Fibroblast of skin of right quadriceps (primary cell): Measurements from ENCODE around the gene ITGA11.
"Not testable (repeated sequence)": the region's sequence is repeated elsewhere in the genome, so short reads cannot be mapped to it uniquely, and the experiment has no call there.

Source experiments
- DNase-seq: peaks from one replicate; pipeline ENCODE4 v3.0.0-alpha.2; 2013

Gene ITGA11

DNA sequence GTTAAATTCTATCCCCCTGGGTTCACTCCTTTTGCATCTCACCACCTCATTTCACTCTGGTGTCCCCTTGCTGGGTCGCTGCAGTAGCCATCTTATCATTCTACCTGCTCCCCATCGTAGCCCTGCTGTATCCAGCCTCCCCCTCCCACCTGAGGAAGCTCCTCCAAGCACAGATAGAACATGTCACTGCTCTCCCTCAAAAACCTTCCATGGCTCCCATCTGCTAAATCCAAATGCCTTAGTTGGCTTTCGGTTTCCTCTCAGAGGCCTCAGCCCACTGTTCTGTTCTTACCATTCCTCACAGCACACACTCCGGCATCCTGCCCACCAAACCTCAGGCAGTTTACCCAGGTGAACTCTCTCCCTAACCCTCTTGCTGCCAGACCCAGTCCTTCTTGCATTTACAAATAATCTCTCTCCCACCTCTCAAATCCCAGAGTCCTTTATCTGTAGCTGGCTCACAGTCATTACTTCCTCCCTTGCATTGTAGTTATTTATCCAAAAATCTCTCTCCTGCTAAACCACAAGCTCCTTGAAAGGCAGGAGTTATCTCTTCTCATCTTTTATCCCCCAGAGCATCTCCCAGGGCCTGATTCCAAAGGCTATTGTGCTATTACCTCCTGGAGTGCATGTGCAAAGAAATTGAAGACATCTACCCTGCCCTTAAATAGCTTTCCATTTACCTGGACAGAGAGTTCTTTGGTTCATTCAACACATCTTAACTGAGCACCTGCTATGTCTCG is 9.4 kb downstream of the ITGA11 start:
- not testable (repeated sequence) for DNase-seq

DNA sequence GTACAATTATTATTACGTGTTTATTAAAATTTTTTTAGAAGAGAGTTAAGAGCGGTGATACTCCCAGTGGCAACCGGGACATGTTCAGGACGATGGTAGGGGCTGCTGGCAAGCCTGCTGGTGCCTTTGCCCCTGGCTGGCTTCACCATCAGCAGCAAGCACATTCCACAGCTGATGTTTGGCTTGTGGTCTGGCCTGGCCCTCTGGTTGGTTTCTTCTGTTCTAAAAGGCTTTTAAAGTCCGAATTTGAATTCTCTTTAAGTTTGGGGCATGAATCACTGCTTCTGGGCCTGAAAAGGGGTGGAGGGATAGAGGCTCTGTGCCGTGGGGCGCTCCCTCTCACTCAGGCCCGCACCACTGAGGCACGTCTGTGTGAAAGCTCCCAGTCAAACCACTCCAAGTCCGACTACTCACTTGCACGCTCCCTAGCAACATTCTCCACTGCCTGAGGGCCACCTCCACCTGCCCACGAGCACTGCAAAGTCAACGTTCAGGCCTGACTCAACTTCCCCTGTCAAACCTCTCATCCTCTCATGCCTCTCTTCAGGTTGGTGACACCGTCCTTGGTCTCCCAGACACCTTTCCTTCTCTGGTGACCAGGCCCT is 10.1 kb downstream of the ITGA11 start:
- peak; percentile 63 for DNase-seq

DNA sequence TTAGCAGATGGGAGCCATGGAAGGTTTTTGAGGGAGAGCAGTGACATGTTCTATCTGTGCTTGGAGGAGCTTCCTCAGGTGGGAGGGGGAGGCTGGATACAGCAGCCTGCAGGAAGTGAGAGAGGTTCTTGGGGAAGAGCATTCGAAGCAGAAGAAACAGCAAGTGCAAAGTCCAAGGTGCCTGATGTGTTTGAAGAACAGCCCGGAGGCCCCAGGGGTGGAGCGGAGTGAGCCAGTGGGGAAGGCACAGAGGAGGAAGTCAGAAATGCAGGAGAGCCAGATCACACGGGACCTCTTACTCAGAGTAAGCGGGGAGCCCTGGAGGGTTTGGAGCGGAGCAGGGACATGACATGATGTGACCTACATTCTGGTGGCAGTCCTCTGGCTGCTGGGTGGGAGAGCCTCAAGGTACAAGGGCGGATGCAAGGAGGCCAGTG is 10.8 kb downstream of the ITGA11 start:
- no peak for DNase-seq

DNA sequence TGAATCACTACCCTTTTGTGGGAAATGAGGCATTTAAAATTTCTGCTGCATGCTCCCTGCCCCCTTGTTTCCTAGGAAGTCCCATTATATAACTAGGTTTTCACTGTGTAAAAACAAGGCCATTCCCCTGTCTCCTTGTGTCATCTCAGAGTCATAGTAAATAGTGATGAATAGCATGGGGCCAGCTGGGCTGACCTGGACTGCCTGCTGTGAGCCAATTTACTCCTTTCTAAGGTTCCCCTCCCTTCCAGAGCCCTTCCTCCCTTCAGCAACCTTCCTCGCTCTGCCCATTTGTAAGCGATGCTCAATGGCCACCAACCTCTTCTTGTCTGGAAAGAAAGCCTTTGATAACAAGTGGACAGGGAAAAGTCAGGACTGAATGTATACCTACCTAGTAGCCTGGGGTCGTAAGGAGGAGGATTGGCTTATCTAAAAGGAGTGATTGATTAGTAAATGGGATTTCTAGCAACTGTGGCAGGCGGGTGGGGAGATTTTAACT is 11.7 kb downstream of the ITGA11 start:
- peak; percentile 50 for DNase-seq

DNA sequence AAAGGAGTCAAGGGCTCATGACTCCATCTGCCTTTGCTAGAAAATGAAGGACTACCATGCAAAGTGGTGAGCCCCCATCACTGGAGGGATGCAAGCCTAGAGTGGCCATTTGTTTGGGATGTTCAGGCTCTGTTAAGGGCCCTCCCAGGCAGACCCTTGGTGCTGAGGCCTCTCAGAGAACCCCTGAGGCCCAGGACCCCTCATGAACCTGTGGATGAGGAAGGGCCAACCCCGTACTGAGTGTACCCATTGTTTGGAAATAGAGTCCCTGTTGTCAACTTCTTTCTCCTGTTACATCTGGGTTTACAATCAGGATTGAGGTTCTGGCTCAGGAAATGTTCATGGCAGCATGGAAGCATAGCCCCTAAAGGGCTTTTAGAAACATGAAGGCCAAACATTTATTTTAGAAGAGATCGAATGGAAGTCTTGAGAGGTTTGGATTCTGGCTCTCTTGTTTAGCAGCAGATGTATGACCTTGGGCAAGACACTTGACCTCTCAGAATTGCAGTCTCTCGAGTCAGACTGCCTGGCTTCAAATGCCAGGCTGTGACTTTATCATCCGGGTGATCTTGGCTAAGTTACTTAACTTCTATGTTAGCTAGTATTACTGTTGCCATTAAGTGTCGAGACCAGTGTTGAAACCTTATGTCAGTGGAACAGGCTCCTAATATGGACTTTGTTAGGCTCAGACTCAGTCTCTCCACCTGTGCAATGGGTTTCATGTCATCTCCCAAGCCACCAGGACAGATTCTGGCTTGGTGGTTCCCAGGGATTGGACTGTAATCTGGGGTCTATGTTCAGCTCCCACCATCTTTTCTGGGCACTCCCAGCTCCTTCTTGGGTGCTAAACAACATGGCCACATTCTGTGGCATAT is 12.4 kb downstream of the ITGA11 start:
- DNase-seq: no peak

DNA sequence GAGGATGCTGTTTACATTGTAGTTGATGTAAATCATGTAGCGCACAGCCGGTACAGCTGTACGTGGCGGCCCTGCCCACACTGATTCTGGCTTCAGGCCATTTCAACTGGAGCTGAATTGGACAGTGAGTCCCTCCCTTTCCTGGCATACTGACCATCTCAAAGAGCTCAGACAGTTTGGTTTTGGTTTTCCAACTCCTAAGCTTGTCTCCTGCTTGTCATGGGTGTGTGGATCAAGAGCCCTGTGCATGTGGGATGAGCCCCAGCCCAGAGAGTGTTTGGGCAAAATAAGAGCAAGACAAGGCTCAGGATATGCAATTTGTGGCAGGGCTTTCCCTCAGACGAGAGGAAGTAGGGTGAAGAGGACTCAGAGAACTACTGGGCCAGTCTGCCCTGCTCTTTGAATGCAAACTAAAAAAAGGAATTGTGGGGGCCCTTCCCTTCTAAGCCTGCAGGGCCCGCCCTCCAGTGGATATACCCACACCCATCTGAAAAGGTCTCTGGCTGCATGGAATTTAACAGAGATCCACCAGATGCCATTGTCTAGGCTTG is 13.3 kb downstream of the ITGA11 start:
- peak; percentile 50 for DNase-seq

DNA sequence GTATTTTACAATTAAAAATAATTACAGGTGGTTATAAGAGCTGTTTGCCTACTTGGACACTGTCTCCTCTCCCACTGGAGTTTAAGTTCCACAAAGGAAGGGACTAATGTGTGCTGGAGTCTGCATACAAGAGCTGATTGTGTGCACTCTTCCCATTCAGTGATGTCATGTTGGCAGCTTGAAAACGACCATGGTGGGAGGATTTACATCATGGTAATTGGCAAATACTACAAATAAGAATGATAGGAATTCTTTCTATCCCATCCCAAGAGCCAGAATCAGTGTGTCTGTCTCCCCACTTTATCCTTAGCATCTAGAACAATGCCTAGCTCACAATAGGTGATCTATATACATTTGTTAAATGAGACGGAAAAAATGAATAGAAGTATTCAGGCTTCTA is 14.1 kb downstream of the ITGA11 start:
- DNase-seq: no peak

DNA sequence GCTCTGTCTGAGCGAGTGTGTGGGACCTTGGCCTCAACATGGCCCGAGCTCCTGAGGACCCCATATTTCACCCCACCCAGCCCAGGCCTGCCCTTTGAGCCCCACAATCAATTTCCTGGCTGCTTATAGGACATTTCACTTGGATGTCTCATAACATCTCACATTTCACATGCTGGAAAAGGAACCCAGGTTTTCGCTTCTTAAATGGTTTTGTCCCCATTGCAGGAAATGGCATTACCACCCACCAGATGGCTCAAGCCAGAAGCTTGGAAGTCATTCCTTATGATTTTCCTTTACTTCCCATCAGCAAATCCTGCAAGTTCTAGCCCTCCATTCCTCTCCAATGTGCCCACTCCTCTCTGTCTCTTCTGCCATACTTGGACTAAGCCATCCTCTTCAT is 14.9 kb downstream of the ITGA11 start:
- no peak for DNase-seq

DNA sequence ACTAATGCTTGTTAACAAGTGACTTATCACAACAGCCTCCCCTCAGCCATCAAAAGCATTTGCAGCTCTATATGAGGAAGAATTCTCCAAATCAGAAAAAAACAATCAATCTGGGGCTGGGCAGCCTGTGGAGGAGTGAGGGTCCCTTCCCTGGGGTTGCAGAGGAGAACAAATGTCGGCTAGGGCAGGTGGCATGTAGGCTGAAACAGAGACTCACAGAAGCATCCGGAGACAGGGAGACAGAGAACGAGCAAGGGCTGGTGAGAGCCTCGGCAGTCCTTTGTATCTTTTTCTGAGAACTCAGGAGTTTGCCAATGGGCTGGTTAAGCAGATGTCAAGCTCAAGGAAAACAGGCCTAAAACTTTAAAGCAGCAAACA is 15.8 kb downstream of the ITGA11 start:
- no peak for DNase-seq

DNA sequence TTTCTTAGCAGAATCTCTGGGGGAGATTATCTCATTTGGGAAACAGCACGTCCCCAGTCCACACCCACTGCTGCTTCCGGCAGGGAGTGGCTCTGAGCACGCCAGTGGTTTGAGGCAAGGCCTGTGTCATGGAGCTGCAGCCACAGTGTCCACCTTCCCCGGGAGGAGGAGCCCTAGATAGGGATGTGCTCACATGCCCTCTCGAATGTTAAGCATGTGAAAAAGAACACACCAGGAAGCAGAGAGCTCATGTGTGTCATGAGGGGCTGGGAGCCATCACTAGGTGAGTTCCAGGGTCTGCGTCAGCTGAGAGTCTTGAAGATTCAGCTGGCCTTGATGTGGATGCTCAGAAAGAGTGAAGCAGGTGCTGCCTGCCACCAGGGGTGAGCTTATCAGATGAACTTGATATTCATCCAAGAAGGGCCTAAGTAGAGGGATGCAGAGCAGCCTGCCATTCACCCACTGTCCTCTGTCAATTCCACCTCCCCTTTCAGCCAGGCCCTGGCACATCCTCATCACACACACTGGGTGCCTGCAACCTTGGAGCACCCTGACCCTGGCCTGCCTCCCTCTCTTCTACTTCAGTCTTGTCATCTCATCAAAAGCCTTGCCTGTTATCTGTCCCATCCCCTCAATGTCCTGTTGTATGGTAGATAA is 16.3 kb downstream of the ITGA11 start:
- no peak for DNase-seq

DNA sequence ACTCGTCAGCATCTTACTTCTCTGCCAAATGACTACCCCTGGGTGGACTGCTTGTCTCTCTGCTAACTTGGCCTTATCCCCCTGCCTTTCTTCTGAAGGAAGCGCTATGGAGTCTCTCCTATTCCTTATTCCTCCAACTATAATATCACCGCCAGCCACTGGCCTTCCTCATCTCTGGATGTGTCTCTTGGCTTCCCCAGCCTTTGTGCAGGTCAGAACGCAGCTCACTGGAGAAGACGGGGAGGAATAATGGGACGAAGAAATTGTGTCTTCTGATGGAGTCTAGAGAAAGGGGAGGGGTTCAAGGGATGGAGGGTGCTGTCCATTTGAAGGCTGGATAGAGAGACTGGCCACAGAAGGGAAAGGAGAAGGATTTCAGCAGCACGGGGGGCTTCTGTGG is 16.9 kb downstream of the ITGA11 start:
- DNase-seq: no peak

DNA sequence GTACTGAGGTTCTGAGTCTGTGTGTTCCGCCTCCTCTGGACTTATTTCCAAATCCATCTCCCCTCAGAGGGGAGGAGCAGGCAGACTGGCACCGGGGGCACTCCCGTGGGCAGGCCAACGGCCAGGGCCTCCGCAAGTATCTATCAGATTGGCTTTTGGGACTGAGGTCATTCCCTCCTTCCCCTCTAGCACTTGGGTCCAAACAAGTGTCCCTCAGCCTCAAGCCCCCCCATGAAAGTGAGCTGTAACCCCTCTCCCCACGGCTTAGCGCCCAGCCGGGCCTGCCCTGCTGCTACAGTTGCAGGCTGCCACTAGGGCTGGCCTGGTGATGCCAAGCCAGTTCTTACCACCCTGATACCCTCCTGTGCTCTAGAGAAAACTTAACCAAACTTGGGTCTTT is 17.4 kb downstream of the ITGA11 start:
- no peak for DNase-seq

DNA sequence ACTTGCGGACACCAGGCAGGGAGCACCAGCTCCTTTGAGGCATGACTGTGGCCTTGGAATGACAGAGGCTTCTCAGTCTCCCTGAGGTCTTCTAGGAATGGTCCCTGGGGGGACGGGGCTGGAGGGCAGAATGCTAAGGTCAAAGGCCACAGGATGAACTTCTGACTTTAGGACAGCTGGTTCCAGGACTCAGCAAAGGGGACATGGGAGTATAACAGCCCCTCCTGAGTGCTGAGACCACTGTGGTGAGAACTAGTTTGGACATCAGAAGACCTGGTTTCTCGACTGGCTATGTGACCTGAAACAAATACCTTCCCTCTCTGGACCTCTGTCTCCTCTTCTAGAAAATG is 17.8 kb downstream of the ITGA11 start:
- DNase-seq: no peak

DNA sequence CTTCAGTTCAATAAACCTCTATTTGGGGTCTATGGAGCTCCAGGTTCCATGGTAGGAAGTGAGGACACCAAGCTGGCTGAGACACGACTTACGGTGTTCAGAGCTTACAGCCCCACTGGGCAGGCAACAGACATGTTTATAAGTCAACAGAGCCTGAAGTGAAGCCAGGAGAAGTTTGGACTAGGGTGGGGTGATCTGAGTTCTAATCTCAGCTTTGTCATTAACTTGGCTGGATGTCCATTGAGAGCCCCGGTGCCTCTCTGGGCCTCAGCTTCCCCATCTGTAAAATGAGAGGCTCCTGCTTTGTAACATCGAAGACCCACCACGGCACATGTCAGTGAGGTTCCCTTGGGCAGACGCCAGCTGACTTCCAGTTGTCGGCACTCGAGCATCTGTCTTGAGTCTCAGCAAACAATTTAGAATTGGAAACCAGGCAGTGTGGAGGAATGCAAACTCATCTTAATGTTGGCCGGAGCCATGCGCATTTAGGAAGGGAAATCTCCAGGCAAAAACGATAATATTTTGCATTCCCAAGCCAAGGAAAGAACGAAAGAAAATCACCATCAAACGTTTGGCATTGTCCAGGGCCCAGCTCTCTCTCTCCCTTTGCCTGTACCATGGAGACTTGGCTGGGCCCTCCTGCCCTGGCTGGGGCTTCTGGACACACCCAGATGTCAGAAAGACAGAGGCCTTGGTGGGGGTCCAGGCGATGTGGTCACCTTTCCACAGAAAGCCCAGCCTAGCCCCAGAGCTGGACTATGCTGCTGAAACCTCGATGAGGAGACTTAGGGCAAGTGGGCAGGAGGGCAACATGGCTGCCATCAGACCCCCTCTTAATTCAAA is 18.4 kb downstream of the ITGA11 start:
- DNase-seq: no peak

DNA sequence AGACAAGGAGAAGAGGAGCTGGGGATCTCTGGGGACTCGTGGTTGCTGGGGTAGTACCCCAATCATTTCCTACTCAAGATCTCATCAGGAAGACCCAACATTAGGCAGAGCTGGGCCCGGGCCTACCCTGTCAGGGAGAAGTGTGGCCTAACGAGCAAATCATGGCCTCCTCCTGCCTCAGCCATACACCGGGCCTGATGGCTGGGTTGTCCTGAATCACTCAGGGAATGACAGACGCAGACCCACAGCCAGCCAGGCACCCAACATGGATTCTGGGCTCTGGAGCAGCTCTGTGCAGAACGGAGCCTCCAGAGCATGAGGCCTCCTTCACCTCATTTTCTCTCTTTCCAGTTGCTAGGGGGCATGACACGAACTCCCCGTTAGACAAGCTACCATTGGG is 19.7 kb downstream of the ITGA11 start:
- no peak for DNase-seq

DNA sequence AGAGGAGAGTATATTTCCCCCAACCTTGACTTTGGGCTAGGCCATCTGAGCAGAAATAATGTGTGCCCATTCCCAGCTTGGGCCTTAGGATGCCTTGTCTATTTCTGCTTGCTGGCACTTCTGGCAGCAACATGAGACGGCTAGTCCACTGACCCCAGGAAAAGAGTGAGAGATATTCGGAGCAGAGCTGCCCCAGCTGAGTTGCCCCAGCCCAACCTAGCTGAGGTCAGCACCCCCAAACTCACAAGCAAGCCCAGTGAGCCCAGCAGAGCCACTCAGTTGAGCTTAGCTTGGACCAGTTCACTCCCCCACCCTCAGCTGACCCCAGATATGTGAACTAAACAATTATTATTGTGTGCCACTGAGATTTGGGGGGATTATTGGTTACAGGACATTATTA is 20.2 kb downstream of the ITGA11 start:
- DNase-seq: no peak

DNA sequence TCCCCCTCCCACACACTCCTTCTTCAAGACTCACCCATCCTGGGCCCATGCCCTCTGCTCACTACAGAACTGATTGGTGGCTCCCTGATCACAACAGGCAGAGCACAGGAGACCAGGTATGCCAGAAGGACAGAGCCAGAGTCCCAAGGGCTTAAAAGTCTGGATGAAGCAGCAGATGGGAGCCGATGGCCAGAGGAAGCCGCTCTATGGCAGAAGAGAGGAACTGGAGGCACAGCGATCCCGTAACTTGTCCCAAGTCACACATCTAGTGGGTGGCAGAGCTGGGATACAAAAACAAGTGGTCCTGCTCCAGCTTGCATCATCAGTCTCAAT is 20.7 kb downstream of the ITGA11 start:
- no peak for DNase-seq

DNA sequence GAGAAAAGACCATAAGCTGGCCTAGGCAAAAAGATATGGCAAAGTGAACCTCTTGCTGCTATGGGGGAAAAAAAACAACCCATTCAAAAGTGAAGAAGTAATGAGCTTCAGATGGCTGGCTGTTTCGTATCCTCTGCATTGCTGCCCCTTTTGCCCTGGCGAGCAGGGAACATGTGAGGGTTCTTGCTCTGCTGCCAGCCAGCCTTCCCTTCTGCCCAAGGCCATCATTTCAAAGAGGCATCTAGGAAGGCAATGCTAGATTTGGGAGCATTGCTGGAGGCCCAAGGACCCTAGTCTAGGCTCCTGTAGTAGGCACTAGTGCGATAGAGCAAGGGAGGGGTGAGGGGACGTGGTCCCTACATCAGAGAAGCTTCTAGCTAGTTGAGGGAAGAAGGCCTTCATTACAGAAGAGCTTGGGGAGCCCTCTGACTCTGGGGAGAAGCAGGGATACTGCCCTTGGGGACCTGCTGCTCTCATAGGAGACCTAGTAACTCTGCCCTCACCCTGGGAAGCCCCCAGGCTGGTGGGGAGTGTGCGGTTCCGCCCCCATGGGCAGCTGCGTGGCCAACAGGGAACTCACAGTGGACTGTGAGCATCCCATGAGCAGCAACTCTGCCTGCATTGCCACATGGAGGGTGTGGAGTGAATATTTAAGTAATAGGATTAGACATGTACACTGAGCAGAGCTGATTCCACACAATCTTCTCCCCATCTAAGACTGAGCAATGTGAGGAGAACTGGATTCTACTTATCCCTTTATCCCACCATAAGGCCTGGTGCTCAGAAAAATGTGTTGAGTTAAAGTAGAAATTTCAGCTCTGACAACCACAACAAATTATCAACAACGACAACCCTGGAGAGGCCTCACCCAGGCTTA is 21.3 kb downstream of the ITGA11 start:
- no peak for DNase-seq

DNA sequence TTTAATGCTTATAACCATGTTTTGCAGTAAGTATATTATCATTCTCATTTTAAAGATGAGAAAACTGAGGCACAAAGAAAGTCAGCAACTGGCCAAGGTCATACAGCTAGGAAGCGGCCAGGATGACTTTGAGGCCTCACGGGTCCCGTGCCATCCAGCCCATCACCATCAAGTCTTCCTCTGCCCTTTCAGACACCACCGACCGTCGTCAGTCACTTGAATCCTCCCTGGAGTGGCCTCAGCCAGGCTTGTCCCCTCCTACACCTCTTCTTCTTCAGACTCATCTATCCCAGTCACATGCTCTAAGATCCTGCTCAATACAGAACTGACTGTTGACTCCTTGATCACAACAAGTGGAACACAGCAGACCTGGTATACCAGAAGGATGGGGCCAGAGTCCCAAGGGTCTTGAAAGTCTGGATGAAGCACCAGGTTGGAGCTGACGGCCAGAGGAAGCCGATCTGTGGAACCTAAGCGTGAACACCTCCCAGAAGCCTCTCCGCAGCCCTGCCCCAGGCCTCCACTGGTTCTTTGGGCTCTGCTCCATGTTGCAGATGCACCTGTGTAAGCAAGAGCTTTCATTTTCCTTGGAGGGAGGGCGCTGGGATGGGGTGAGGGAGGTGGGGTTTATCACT is 22.1 kb downstream of the ITGA11 start:
- no peak for DNase-seq

DNA sequence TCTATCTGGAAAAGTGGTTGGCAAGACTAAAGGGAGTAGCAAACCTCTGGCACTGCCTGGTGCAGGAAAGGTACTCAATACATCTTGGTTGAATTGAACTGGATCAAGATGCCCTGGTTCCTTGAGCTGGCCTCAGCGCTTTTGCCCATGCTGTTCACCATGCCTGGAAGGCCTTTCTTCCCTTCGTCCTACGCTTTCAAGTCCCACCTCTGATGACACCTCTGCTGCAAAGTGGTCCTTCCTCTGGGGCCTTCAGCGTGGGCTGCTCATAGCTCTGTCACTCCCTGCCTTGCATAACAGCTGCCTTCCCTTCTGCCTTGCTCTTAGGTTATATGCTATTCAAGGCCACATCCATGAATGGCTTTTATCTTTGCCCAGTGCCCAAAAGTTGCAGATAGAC is 23.0 kb downstream of the ITGA11 start:
- no peak for DNase-seq
